Astrocyte of the spinal cord (primary cell): Measurements from ENCODE around the gene KRTAP4-5.

Experiments
- DNase-seq: peaks from one replicate; pipeline ENCODE4 v3.0.0; 2011; ENCODE audit warnings: low read depth, low spot score
- H3K4me3 ChIP-seq: 2 replicates; pipeline ENCODE4 v1.5.1; 2011; ENCODE audit warnings: low read depth, mild to moderate bottlenecking, low read length, moderate library complexity
- in situ Hi-C: cut with HindIII; loops from 2 replicates; pipeline ENCODE4 v1.10.0; 2017; ENCODE audit warnings: low sequenced_read_pairs
- TF ChIP-seq, protein P1 (sequence below): IDR thresholded peaks from 2 replicates; pipeline ENCODE4 v1.5.1; 2012; ENCODE audit warnings: low read depth, mild to moderate bottlenecking, low read length, inconsistent platforms

KRTAP4-5 gene

DNA sequence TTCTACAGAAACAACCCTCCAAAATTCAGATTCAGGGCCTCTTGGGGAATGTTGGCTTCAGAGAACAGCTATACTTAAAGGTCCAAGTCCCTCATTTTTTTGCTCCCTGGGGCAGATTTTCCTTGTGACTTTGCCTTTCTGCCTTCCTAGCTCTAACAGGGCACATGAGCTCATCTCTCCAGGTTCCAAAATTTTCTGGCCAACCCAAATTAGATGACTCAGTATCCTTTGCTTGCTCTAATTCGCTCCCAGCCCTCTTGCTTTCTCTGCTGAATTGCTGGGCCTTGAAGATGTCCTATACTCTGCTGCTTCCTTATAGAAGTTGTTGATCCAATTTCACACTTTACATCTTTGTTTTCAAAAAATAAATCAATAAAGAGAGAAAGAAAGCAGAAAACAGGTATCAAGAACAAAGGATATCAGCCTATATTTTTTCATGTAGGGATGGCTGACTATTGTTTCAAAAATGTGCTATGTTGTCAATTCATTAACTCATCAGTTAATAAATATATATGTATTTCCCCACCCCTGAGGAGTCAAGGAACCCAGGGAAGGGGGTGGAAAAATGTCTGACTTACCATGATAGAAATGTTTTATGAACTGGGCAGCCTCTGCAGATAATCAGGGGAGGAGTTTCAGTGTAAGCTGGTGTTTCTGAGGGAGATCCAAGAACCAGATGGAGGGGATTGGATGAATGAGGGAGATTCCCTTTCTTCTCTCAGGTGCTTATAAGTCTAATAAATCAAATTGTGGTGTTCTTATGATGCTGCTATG is 29.4 kb upstream of the KRTAP4-5 start:
- DNase-seq: no peak
- in situ Hi-C loops: no loop called here
- TF ChIP-seq, protein P1, sequence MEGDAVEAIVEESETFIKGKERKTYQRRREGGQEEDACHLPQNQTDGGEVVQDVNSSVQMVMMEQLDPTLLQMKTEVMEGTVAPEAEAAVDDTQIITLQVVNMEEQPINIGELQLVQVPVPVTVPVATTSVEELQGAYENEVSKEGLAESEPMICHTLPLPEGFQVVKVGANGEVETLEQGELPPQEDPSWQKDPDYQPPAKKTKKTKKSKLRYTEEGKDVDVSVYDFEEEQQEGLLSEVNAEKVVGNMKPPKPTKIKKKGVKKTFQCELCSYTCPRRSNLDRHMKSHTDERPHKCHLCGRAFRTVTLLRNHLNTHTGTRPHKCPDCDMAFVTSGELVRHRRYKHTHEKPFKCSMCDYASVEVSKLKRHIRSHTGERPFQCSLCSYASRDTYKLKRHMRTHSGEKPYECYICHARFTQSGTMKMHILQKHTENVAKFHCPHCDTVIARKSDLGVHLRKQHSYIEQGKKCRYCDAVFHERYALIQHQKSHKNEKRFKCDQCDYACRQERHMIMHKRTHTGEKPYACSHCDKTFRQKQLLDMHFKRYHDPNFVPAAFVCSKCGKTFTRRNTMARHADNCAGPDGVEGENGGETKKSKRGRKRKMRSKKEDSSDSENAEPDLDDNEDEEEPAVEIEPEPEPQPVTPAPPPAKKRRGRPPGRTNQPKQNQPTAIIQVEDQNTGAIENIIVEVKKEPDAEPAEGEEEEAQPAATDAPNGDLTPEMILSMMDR: no peak
- no peak overlapping the region for H3K4me3 ChIP-seq

DNA sequence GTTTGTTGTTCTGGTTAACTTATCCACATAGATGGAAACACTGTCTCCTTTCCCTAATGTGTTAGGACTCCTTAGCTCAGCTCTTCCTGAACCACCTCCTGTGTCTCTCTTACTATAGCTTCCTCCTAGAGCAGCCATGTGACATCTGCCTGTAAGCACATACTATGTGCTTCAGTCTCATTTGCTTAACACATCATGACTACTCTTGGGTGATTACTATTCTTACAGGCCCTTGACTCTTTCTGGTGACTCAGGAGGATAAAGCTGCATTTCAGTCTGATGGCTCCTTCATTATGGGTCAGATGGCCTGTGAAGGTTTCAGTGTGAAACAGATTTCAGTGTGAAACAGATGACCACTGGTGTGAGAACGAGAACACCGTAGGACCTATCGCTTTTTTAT is 28.7 kb upstream of the KRTAP4-5 start:
- peak; percentile 5 for DNase-seq
- H3K4me3 ChIP-seq: no peak overlapping the region
- in situ Hi-C loops: no loop called here
- TF ChIP-seq, protein P1: no peak

DNA sequence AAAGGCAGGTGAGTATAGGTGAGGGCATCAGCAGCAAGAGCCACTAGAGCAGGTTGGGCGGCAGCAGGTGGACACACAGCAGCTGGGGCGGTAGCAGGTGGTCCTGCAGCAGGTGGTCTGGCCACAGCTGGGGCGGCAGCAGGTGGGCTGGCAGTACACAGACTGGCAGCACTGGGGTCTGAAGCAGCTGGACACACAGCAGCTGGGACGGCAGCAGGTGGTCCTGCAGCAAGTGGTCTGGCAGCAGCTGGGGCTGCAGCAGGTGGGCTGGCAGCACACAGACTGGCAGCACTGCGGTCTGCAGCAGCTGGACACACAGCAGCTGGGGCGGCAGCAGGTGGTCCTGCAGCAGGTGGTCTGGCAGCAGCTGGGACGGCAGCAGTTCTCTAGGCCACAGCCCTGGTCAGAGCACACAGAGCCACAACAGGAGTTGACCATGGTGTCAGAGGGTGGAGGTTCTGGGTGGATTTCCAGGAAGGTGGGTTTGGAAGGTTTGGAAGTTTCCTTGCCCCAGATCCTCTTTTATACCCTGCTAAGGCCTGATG is 28.2 kb upstream of the KRTAP4-5 start, which contains the start of gene KRTAP4-2:
KRTAP4-2 (minus strand) TSS at position 495 of the 545 bp plus-strand sequence; CDS start at position 438, 57 bp downstream.
- TF ChIP-seq, protein P1: no peak
- no peak for DNase-seq
- in situ Hi-C loops: no loop called here
- no peak within 1 kb of the TSS for H3K4me3 ChIP-seq

DNA sequence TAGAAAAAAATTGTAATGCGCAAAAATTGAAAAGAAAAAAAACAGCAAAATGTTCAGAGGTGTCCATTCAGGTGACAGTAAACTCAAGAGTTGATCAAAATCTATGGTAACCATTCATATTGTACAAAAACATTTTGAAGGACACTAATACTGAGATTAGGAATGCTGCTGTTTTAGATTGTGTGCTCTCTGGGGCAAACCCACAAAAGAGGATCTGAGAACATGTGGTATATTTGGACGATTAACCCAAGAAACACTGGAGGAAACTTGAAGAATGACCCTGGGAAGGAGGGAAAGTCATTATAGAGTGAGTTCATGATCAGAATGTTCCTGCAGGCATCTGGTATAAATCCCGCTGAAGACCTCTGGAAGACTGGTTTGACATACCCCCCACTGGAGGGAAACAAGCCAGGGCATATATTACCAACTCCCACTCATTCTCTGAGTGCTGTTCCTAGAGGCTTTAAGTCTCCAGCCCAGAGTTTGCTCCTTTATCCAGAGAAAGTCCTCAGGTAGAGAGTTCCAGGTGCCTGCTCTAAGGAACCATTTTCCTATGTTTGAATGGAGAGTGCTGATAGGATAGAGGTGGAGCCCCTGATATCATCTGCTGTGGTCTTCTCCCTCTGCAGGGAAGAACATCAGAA is 27.2 kb upstream of the KRTAP4-5 start:
- in situ Hi-C loops: no loop called here
- no peak overlapping the region for H3K4me3 ChIP-seq
- no peak for DNase-seq
- TF ChIP-seq, protein P1: no peak

DNA sequence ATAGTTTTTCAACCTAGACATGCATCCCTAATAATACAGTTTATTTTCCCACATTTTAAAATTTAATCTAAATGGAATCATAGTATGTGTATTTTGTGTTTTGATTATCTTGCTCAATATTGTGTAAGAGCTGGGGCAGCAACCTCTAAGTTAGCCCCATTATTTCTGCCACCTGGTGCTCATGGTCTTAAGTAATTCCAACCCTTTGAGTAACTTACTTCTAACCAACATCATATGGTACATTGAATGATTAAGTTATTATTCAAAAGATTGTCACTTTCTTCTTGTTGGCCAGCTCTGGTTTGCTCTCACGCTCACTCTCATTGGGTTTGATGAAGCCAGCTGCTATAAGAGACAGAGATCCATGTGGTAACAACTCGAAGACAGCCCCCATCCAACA is 22.3 kb upstream of the KRTAP4-5 start:
- DNase-seq: no peak
- no peak overlapping the region for H3K4me3 ChIP-seq
- TF ChIP-seq, protein P1: no peak
- in situ Hi-C loops: no loop called here

DNA sequence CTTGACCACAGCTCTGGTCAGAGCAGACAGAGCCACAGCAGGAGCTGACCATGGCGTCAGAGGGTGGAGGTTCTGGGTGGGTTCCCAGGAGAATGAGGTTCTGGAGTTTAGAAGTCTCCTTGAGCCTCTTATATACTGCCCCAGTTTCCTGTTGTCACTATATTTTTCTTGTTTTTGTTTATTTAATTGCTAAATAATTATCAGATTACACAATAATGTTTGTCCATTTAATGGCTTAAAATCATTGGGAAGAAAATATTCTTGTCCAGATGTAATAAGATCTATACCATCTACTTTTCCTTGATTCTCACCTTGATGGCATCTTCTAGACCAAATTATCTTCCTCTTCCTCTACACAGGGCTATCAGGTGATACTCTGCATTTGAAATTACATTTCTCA is 18.5 kb upstream of the KRTAP4-5 start, which contains the start of gene KRTAP4-3:
KRTAP4-3 (minus strand) TSS at position 101 of the 400 bp plus-strand sequence; CDS start at position 52, 49 bp downstream.
- H3K4me3 ChIP-seq: no peak within 1 kb of the TSS
- no peak for DNase-seq
- TF ChIP-seq, protein P1: no peak
- in situ Hi-C loops: no loop called here
